A549 (cell line): ENCODE data around the gene DSCAML1.

Experiments
- BHLHE40 ChIP-seq: IDR thresholded peaks from 2 replicates; pipeline ENCODE4 v1.6.1; 2012; ENCODE audit warnings: low read depth, low read length, inconsistent platforms
- CHD2 ChIP-seq: fragments of 150-350 bp; IDR thresholded peaks from 2 replicates; pipeline ENCODE4 v1.6.1; 2014; ENCODE audit warnings: low read length; ENCODE audit not compliant: partially characterized antibody
- CTCF ChIP-seq: fragments of >200 bp; sonication (Bioruptor Twin); formaldehyde crosslinking; IDR thresholded peaks from 3 replicates; pipeline ENCODE4 v1.5.1; 2016
- EP300 ChIP-seq, 2 experiments: fragments of >200 bp; sonication (Bioruptor Twin); formaldehyde crosslinking; IDR thresholded peaks; 2 replicates in 1 of 2; 3 replicates in 1 of 2; pipeline ENCODE4 v1.6.1; 2016 to 2017
- HMGXB4 ChIP-seq: fragments of 250-450 bp; sonication (Bioruptor Pico); IDR thresholded peaks from 2 replicates; pipeline ENCODE4 v1.5.0; 2021; ENCODE audit warnings: mild to moderate bottlenecking, moderate library complexity, borderline replicate concordance
- MAZ ChIP-seq: fragments of 150-350 bp; IDR thresholded peaks from 2 replicates; pipeline ENCODE4 v1.6.1; 2014; ENCODE audit warnings: antibody characterized with exemption, low read depth, low read length, borderline replicate concordance
- MYC ChIP-seq: IDR thresholded peaks from 2 replicates; pipeline ENCODE4 v1.6.1; 2012; ENCODE audit warnings: mild to moderate bottlenecking, inconsistent platforms, low read length, improper control_type of control experiment, borderline replicate concordance
- SMC3 ChIP-seq: fragments of >200 bp; sonication (Bioruptor Twin); formaldehyde crosslinking; IDR thresholded peaks from 3 replicates; pipeline ENCODE4 v1.6.1; 2018; ENCODE audit warnings: inconsistent platforms
- SREBF2 ChIP-seq: fragments of 450-650 bp; IDR thresholded peaks from 2 replicates; pipeline ENCODE4 v1.6.1; 2014; ENCODE audit warnings: mild to moderate bottlenecking, moderate library complexity

- TF ChIP-seq CTCF (no peak), EP300 (IDR thresholded peaks at IDR 0.05) (no peak), BHLHE40 (no peak), SREBF2 (no peak), SMC3 (no peak), HMGXB4 (CRISPR knock-in tag) (no peak), MAZ (no peak), MYC (no peak), CHD2 (no peak)
Measured at GRCh38 chr11:117663821-117664220, 133.2 kb downstream of the DSCAML1 start.
